K562 (cell line): ENCODE measurements around the gene MVP. TPM values are rescaled to one million over a fixed set of nuclear protein-coding genes. Genes with fewer than 3 reads are reported as not detected.
A peak's percentile ranks its signal among the peaks of the same experiment; 100 is the strongest.

Experiments used
- CHD7 ChIP-seq: fragments of 200-600 bp; sonication (generic); IDR thresholded peaks from one replicate; pipeline ENCODE4 v1.6.1; 2012; ENCODE audit warnings: mild to moderate bottlenecking, low read depth, low read length, inconsistent platforms
- E2F8 ChIP-seq: fragments of 450-650 bp; IDR thresholded peaks from 2 replicates; pipeline ENCODE4 v1.7.1; 2018; ENCODE audit warnings: mild to moderate bottlenecking, low read depth; ENCODE audit not compliant: partially characterized antibody
- EP300 ChIP-seq: IDR thresholded peaks from 2 replicates; pipeline ENCODE4 v1.6.1; 2012; ENCODE audit warnings: low read length, improper control_type of control experiment
- NBN ChIP-seq: fragments of 450-650 bp; IDR thresholded peaks from 2 replicates; pipeline ENCODE4 v1.6.1; 2016; ENCODE audit warnings: low read depth, mild to moderate bottlenecking
- polyA plus RNA-seq, 8 experiments: library from polyadenylated mRNA; depleted of rRNA in 4 of 8; stranded (reverse) in 5 of 8; unstranded in 3 of 8; fragments of >200 nt; fragmentation: Nextera tagmentation in 2 of 8; fragmentation: Illumina TruSeq in 1 of 8; extraction: Ambion mirVana in 2 of 8; extraction: Trizol in 1 of 8; gene quantifications; 2 replicates each; pipeline versions ENCODE4 v1.2.1 to v1.2.3, GENCODE V29; 2011 to 2014; ENCODE audit warnings: inconsistent platforms in 1 of 8, missing spikeins in 1 of 8
- total RNA-seq, 7 experiments: library from RNA; depleted of rRNA in 6 of 7; stranded (reverse); fragments of >200 nt in 6 of 7; fragmentation: Illumina TruSeq in 2 of 7; extraction: Trizol in 2 of 7; gene quantifications; 2 replicates each; pipeline versions ENCODE4 v1.2.1 to v1.2.3, GENCODE V29; 2011 to 2021; ENCODE audit warnings: low replicate concordance in 1 of 7

The MVP gene
- total and polyA plus RNA-seq, 9 of the 15 experiments (the other 6 are each of a cell fraction or from before 2014, with no cell fraction given), result 0.39 to 1.9 (median 0.76) TPM; not detected in 2

- TF ChIP-seq EP300 (peak; percentile 65), E2F8 (peak; percentile 86), NBN (peak; percentile 41; the same call in 1 of the 2 replicates), CHD7 (peak; percentile 71)
These were observed 29.9 kb upstream of the MVP start, which contains the start of gene KIF22 (continued) for GRCh38 chr16:29790183-29790948.
